IPS-18c (cell line): ENCODE results near the gene CDC34.

Experiments used
- H3K4me3 ChIP-seq: 2 replicates; pipeline ENCODE4 v1.7.0; 2013; ENCODE audit warnings: low read depth, mild to moderate bottlenecking, low read length, moderate library complexity; ENCODE audit not compliant: insufficient read depth
- H3K9me3 ChIP-seq: one replicate; pipeline ENCODE4 v1.6.1; 2013; ENCODE audit warnings: mild to moderate bottlenecking, low read length, moderate library complexity; ENCODE audit not compliant: control insufficient read depth, insufficient read depth

The CDC34 gene

GRCh38 chr19:512547-513365 is 18.8 kb upstream of the CDC34 start:
- Histone ChIP-seq H3K4me3 (no peak overlapping the region), H3K9me3 (peaks cover 2% of the 10 kb centered on the region)

GRCh38 chr19:513368-514165 is 18.0 kb upstream of the CDC34 start:
- peaks cover 2% of the 10 kb centered on the region for H3K9me3 ChIP-seq

GRCh38 chr19:514166-514663 is 17.3 kb upstream of the CDC34 start:
- peaks cover 2% of the 10 kb centered on the region for H3K9me3 ChIP-seq
- no peak overlapping the region for H3K4me3 ChIP-seq

More at GRCh38 chr19:513368-514165, 18.0 kb upstream of the CDC34 start:
- H3K4me3 ChIP-seq = no peak overlapping the region

GRCh38 chr19:517721-518597 is 13.6 kb upstream of the CDC34 start:
- Histone ChIP-seq H3K9me3 (peaks cover 6% of the 10 kb centered on the region), H3K4me3 (no peak overlapping the region)

DNA sequence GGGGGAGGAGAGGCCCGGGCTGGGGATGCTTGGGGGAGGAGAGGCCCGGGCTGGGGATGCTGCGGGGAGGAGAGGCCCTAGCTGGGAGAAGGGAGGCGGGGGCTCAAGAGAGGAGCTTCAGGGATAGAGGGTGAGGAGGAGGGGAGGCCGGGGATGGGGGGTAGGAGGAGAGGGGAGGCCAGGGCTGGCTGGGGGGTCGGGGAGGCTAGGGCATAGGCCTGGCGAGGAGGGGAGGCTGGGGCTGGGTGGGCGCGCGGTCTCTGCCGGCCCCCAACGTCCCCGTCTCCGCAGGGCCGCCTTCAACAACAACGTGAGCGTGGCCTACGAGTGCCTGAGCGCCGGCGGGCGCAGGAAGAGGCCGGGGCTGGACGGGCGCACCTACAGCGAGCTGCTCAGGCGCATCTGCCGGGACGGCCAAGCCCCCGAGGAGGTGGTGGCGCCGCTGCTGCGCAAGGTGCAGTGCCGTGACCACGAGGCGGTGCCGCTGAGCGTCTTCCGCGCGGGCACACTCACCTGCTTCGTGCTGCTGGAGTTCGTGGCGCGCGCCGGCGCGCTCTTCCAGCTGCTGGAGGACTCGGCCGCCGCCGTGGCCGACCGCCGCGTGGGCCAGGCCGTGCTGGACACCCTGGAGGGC is 12.8 kb upstream of the CDC34 start:
- peaks cover 6% of the 10 kb centered on the region for H3K9me3 ChIP-seq
- no peak overlapping the region for H3K4me3 ChIP-seq

DNA sequence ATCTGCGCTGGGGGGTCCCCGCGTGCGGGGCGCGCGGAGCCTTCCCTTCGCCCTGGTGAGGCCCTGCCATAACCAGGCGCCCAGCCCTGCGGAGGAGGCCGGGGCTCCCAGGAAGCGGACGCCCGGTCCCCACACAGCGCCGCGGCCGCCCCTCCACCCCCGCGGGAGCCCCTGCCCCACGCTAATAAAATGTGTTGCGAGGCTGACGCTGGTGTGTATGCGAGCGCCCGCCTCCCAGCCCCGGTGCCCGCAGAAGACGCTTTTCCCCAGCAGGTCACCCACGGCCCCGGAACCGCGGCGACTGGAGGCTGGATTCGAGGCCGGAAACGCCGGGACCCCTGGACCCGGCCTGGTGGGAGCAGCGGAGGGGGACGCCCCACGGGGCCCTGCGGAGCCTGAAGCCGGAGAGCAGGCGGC is 12.1 kb upstream of the CDC34 start:
- H3K4me3 ChIP-seq = no peak overlapping the region
- peaks cover 6% of the 10 kb centered on the region for H3K9me3 ChIP-seq

- no peak overlapping the region for H3K4me3 ChIP-seq
- peaks cover 6% of the 10 kb centered on the region for H3K9me3 ChIP-seq
These were observed 8.8 kb upstream of the CDC34 start for GRCh38 chr19:522726-523125.

GRCh38 chr19:524062-524674 is 7.4 kb upstream of the CDC34 start:
- peaks cover 6% of the 10 kb centered on the region for H3K9me3 ChIP-seq
- H3K4me3 ChIP-seq = no peak overlapping the region

DNA sequence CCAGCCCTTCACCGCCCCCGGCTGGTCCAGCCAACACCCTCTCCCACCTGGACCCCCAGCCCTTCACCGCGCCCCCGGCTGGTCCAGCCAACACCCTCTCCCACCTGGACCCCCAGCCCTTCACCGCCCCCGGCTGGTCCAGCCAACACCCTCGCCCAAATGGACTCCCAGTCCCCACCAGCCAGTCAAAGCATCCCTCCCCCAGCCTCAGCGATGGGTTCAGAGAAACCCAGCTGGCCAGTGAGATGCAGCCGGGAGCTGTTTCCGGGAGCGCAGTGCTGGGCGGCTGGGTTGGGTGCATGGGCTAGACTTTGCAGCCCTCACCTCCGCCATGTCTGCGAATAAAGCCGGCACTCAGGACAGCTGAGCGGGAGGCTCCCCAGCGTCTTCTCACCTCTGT is 6.5 kb upstream of the CDC34 start:
- no peak overlapping the region for H3K4me3 ChIP-seq
- H3K9me3 ChIP-seq = peaks cover 6% of the 10 kb centered on the region

DNA sequence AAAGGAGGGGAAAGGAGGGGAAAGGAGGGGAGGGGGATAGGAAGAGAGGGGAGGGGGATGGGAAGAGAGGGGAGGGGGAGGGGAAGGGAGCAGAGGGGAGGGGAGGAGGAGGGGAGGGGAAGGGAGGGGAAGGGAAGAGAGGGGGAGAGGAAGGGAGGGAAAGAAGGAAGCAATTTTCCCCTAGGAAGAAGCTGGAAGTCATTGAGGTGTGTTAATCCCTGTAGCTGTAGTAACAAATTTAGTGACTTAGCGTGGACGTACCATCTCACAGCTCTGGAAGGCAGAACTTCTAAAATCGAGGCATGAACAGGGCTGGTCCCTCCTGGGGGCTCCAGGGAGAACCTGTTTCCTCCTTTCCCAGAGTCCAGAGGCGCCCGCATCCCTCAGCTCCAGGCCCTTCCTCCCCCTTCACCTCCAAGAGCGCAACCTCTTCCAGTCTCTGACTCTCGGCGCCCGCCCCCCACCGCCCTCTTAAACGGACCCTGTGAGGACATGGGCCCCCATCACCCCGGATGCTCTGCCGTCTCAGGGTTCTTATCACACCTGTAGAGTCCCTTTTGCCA is 5.6 kb upstream of the CDC34 start:
- H3K9me3 ChIP-seq = peaks cover 6% of the 10 kb centered on the region
- no peak overlapping the region for H3K4me3 ChIP-seq

GRCh38 chr19:530134-531008 is 1.2 kb upstream of the CDC34 start:
- H3K4me3 ChIP-seq = peak overlapping the region; percentile 86
- no peaks in the 10 kb centered on the region for H3K9me3 ChIP-seq

DNA sequence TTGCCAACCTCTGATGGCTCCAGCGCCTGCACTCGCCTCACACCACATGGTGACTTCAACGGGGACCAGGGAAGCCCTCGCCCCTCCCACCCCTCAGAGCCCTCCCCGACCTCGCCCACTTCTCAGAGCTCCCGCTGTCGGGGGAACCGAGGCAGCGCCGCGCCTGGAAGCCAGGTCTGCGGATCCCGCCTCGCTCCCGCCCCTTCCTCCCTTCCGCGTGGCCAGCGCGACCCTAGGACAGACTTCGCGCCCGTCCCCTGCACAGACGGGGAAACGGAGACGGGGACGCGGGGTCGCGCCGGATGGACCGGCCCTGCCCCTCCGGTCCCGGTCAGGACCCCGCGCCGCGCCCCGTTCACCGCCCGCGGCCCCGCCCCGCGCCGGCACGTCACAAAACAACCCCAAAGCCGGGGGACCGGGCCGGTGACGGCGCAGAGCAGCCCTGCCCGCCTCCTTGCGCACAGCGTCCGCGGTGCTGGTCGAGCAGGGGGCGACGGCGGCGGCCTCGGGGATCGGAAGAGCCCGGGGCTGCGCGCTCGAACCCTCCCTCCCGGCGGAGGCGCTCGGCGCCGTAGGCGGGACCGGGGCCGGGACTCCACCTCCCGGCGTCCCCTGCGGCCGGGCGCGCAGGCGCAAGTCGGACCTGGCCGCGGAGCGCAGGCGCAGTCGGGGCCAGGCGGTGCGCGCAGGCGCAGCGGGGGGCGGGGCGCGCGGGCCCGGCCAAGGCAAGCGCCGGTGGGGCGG is 379 bp upstream of the CDC34 start:
- no peaks in the 10 kb centered on the region for H3K9me3 ChIP-seq
- peak overlapping the region; percentile 86 for H3K4me3 ChIP-seq

- Histone ChIP-seq H3K9me3 (no peaks in the 10 kb centered on the region), H3K4me3 (peak overlapping the region; percentile 92)
These were observed 1.2 kb downstream of the CDC34 start for GRCh38 chr19:532561-533363.
